KBM-7 (cell line): Measurements from ENCODE around the gene SUPT16H.

Experiments used
- DNase-seq: peaks from one replicate; pipeline ENCODE4 v3.0.0-alpha.2; 2015
- in situ Hi-C: fragments of 300-500 bp; cut with MboI; formaldehyde crosslinking; loops from 2 replicates; pipeline ENCODE4 v1.14.3; 2020; ENCODE audit warnings: low sequenced_read_pairs, low pct_unique_long_range_greater_than_20kb, mixed read lengths

The SUPT16H gene

GRCh38 chr14:21383848-21384493 is at the start of gene SUPT16H:
Gene SUPT16H, minus strand, starts transcription at chr14:21384019. Its CDS starts 92 bp downstream, at chr14:21383927.
- in situ Hi-C loops = no loop called here
- peak; percentile 96 for DNase-seq

DNA sequence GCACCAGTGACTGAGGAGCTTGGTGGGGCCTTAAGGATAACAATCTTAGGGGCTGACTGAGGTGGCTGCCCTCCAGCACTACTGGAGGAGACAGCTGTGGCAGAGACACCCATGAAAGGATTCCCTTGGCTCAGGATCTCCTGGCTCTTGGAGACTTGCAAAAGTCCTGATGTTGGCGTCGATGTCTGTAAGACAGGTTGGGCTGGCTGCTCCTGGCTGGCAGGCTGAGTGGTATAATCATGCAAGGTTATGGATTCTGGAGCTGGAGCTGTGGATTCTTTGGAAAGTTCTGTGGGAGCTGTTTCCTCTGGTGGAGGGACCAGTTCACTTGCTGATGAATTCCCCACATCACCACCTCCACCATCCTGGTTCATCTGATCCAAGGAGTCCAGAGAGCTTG is 47.3 kb upstream of the SUPT16H start:
- in situ Hi-C loops = no loop called here
- DNase-seq = no peak

DNA sequence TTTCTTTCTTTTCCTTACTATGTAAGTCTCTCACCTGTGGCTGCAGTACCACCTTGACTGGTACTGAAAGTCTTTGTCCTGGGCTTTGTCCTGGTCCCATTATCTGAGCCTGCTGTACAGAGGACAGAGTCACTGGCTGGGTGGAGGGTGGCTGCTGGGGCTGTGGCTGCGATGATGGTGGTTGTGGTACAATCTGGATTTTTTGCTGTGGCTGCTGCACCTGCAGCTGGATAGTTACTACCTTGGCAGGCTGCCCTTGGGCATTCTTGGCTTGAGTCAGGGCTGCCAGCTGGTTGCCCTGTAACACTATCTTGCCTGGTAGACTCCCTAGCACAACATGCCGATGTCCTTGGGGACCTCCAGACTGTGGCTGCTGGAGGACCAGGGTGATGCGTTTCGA is 45.1 kb upstream of the SUPT16H start:
- in situ Hi-C loops = no loop called here
- no peak for DNase-seq

- in situ Hi-C loops = no loop called here
- DNase-seq = no peak
Measured at GRCh38 chr14:21426692-21427091, 42.9 kb upstream of the SUPT16H start.

DNA sequence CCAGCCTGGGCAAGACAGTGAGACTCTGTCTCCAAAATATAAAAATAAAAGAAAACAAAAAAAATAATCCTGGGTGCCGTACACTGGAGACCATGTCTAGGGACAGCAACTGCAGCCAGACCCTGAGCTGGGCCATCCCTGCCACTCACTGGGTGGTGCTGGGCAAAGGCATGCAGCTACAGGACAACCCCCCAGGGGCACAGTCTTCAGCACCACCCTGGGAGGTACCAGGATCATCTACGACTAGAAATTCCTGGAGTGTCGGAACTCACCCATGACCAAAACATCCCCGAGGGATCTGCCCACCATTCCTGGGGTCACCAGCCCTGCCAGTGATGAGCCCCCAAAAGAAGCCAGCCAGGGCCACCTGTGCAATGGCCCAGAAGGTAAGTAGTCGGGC is 35.7 kb upstream of the SUPT16H start:
- in situ Hi-C loops = loop anchor here (25.0 kb wide), 1 partner anchor 182 kb away; no protein-coding TSS in a partner anchor
- no peak for DNase-seq

GRCh38 chr14:21415329-21415728 is 31.5 kb upstream of the SUPT16H start:
- in situ Hi-C loops = loop anchor here (25.0 kb wide), 1 partner anchor 178 kb away; no protein-coding TSS in a partner anchor
- DNase-seq = no peak

GRCh38 chr14:21414137-21414631 is 30.4 kb upstream of the SUPT16H start:
- no peak for DNase-seq
- in situ Hi-C loops = loop anchor here (25.0 kb wide), 1 partner anchor 177 kb away; no protein-coding TSS in a partner anchor

GRCh38 chr14:21408147-21408546 is 24.3 kb upstream of the SUPT16H start:
- in situ Hi-C loops = loop anchor here (25.0 kb wide), 1 partner anchor 171 kb away; no protein-coding TSS in a partner anchor
- DNase-seq = no peak

GRCh38 chr14:21406213-21406612 is 22.4 kb upstream of the SUPT16H start:
- in situ Hi-C loops = loop anchor here (25.0 kb wide), 1 partner anchor 169 kb away; no protein-coding TSS in a partner anchor
- DNase-seq = no peak

DNA sequence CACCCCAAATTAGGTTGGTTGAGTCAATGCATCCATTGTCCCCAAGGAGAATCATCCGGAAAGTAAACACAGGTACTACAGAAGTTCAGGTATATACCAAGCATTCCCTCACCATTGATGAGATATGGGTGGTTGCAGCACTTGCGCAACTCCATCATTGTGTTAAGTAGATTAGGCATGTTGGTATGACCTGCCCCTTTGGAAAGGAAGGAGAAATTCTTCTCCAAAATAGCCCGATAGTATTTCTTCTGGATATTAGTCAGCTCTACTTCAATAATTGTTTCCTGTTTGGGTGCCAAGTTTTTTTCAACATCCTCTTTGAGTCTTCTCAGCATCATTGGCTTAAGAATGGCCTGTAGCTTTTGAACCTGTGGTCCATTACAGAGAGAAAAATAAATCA is 21.3 kb upstream of the SUPT16H start:
- no peak for DNase-seq
- in situ Hi-C loops = loop anchor here (25.0 kb wide), 1 partner anchor 168 kb away; no protein-coding TSS in a partner anchor

GRCh38 chr14:21399311-21399870 is 15.6 kb upstream of the SUPT16H start:
- in situ Hi-C loops = no loop called here
- DNase-seq = no peak

GRCh38 chr14:21398901-21399300 is 15.1 kb upstream of the SUPT16H start:
- no peak for DNase-seq
- in situ Hi-C loops = no loop called here

GRCh38 chr14:21395450-21395849 is 11.6 kb upstream of the SUPT16H start:
- DNase-seq = no peak
- in situ Hi-C loops = no loop called here

DNA sequence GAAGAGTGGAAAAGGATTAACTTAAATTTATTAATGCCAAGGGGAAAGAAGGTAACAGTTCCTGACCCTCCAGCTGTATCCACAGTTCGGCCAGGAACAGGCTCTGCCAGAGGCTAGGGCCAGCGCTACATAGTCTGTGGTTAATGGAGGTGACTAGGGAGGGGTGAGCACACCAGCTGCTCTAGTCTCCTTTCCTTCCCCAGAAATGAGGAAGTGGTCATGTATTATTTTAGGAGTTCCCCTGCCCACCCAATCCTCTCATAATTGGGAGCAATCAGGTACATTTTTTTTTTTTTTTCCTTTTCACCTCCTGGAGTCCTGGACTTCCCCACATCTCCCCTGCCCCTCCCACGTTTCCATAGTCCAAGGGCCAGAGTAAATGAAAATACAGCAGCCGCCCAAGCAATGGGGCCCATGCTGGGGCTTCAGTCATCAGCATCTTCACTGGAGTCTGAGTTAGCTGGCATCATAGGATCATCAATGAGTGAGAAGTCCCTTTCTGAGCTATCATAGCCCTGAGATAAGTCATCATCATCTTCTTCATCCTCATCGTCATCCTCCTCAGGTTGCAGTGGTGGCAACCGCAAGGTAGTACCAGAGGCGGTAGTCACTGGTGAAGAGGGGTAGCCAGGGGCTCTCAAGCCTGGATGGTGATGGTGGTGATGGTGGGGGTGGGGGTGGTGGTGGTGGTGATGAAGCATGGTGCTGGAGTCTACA is 1.5 kb upstream of the SUPT16H start:
- DNase-seq = peak; percentile 83
- in situ Hi-C loops = no loop called here

DNA sequence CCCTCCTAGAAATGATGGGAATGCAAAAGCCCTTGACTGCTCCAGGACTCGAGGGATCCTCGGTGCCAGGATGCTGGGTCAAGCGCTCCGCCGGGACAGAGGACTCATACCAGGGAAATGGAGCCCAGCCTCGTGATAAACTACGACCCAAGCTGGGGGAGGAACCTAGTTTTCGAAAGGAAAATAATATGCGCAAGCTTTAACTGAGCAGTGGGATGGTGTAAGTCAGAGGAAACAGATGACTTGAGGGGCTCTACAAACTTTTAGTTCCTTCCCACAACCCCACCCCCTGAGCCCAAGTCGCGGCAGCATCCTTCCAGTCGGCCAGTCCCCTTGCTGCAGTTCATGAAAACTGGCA is 654 bp upstream of the SUPT16H start:
- no peak for DNase-seq
- in situ Hi-C loops = no loop called here

DNA sequence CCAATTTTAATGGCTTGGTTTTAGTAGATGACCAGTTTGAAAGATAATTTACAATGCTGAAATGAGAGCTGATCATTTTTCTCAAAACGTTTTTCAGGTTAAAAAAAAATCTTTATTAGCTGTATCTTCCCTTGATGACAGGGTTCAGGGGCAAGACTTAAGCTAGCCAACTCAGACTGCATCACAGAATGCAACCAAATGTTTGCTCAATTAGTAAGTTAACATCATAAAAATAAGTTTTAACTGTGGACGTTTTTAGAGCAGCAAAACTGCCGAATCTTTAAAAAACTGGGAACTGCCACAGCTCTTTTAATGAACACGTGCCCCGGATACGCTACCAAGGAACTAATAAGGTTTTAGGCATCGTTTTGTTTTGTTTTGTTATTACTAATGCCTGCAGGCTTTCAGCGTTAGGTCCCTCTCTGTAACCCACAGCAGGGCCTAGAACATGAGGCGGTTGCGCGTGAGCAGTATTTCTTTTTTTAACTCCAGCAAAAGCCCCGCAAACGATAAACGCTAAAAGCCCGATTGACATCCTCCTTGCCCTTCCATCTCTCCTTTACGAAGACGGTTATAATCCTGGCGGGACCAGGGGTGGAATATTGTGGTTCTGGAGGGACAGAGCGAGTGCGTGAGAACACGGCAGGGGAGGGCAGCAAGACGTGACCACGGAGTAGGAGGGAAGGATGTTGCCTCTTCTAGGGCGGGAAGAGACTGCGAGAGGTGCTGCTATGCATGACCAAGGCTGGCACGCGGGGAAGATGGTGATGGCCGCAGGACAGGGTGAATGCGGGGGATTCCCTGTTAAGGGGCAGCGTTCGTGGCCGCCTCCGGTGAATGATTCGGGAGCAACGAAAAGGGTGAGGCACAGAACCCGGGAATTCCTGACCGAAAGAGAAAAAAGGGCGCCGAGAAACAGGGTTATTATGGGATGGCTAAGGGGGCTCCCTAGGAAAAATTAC is 652 bp downstream of the SUPT16H start:
- DNase-seq = peak; percentile 66
- in situ Hi-C loops = no loop called here

GRCh38 chr14:21382095-21382494 is 1.7 kb downstream of the SUPT16H start:
- in situ Hi-C loops = no loop called here
- DNase-seq = peak; percentile 7

DNA sequence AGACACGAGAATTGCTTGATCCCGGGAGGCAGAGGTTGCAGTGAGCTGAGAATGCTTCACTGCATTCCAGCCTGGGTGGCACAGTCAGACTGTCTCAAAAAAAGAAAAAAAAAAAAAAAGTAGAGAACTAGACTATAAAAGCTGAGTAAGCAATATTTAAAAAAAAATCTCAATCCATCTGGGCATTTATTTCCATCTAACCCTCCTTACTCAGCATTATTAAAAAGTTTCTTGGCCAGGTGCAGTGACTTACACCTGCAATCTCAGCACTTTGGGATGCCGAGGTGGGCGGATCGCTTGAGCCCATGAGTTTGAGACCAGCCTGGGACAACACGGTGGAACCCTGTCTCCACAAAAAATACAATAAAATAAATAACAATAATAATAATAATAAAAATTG is 4.5 kb downstream of the SUPT16H start:
- in situ Hi-C loops = no loop called here
- DNase-seq = no peak

- no peak for DNase-seq
- in situ Hi-C loops = no loop called here
Measured at GRCh38 chr14:21373980-21374379, 9.8 kb downstream of the SUPT16H start.
